H9 (cell line): ENCODE results near the gene MECP2. TPM values are rescaled to one million over a fixed set of nuclear protein-coding genes. Genes with fewer than 3 reads are reported as not detected.

Experiments
- DNase-seq: peaks from one replicate; pipeline ENCODE4 v3.0.0-alpha.2; 2017
- H2AFZ ChIP-seq: one replicate; pipeline ENCODE4 v1.6.1; 2013; ENCODE audit warnings: mild to moderate bottlenecking, low read length, control low read depth, moderate library complexity
- H2AK5ac ChIP-seq: 2 replicates; pipeline ENCODE4 v1.6.1; 2013; ENCODE audit warnings: low read length, control low read depth, mixed read lengths; ENCODE audit not compliant: insufficient read length
- H2BK120ac ChIP-seq: one replicate; pipeline ENCODE4 v1.6.1; 2013; ENCODE audit warnings: low read depth, mild to moderate bottlenecking, low read length, control low read depth, inconsistent platforms; ENCODE audit not compliant: poor library complexity, severe bottlenecking
- H2BK12ac ChIP-seq: 2 replicates; pipeline ENCODE4 v1.6.1; 2013; ENCODE audit warnings: low read length, control low read depth, mixed read lengths, low read depth; ENCODE audit not compliant: insufficient read length
- H2BK15ac ChIP-seq: 2 replicates; pipeline ENCODE4 v1.6.1; 2013; ENCODE audit warnings: low read depth, low read length, control low read depth
- H2BK20ac ChIP-seq: one replicate; pipeline ENCODE4 v1.6.1; 2013; ENCODE audit warnings: low read depth, mild to moderate bottlenecking, low read length, control low read depth, inconsistent platforms; ENCODE audit not compliant: poor library complexity, severe bottlenecking
- H2BK5ac ChIP-seq: 2 replicates; pipeline ENCODE4 v1.6.1; 2013; ENCODE audit warnings: low read length, control low read depth, mixed read lengths; ENCODE audit not compliant: insufficient read length
- H3K14ac ChIP-seq: 2 replicates; pipeline ENCODE4 v1.6.1; 2013; ENCODE audit warnings: low read length, control low read depth; ENCODE audit not compliant: insufficient read depth
- H3K18ac ChIP-seq: 2 replicates; pipeline ENCODE4 v1.6.1; 2013; ENCODE audit warnings: low read depth, mild to moderate bottlenecking, mixed read lengths, low read length, control low read depth; ENCODE audit not compliant: insufficient read length
- H3K23ac ChIP-seq: 2 replicates; pipeline ENCODE4 v1.6.1; 2013; ENCODE audit warnings: low read length, control low read depth, mixed read lengths, low read depth; ENCODE audit not compliant: insufficient read length
- H3K23me2 ChIP-seq: 2 replicates; pipeline ENCODE4 v1.6.1; 2013; ENCODE audit warnings: low read depth, mild to moderate bottlenecking, mixed read lengths, low read length, control low read depth; ENCODE audit not compliant: insufficient read length, poor library complexity, severe bottlenecking
- H3K27ac ChIP-seq: 2 replicates; pipeline ENCODE4 v1.5.1; 2013; ENCODE audit warnings: low read length, control low read depth, mixed read lengths, low read depth; ENCODE audit not compliant: insufficient read length
- H3K27me3 ChIP-seq: 2 replicates; pipeline ENCODE4 v1.6.1; 2013; ENCODE audit warnings: low read length, control low read depth, inconsistent platforms; ENCODE audit not compliant: insufficient read depth
- H3K4ac ChIP-seq: 2 replicates; pipeline ENCODE4 v1.6.1; 2013; ENCODE audit warnings: low read depth, mild to moderate bottlenecking, control low read depth, inconsistent platforms, low read length, moderate library complexity
- H3K4me1 ChIP-seq: 2 replicates; pipeline ENCODE4 v1.6.1; 2013; ENCODE audit warnings: low read length, control low read depth, inconsistent platforms; ENCODE audit not compliant: insufficient read depth
- H3K4me2 ChIP-seq: 2 replicates; pipeline ENCODE4 v1.6.1; 2013; ENCODE audit warnings: low read length, control low read depth, mixed read lengths; ENCODE audit not compliant: insufficient read length, insufficient read depth
- H3K56ac ChIP-seq: 2 replicates; pipeline ENCODE4 v1.6.1; 2013; ENCODE audit warnings: low read depth, mild to moderate bottlenecking, mixed read lengths, low read length, control low read depth; ENCODE audit not compliant: insufficient read length
- H3K79me1 ChIP-seq: 2 replicates; pipeline ENCODE4 v1.6.1; 2013; ENCODE audit warnings: low read depth, mild to moderate bottlenecking, moderate library complexity, low read length, control low read depth, inconsistent platforms; ENCODE audit not compliant: insufficient read depth, poor library complexity, severe bottlenecking
- H3K79me2 ChIP-seq: 2 replicates; pipeline ENCODE4 v1.6.1; 2013; ENCODE audit warnings: low read length, control low read depth, inconsistent platforms; ENCODE audit not compliant: insufficient read depth
- H3K9ac ChIP-seq: 2 replicates; pipeline ENCODE4 v1.6.1; 2013; ENCODE audit warnings: low read length, control low read depth, mixed read lengths; ENCODE audit not compliant: insufficient read length; ENCODE audit errors: extremely low read depth
- H3K9me3 ChIP-seq: one replicate; pipeline ENCODE4 v1.6.1; 2013; ENCODE audit warnings: low read depth, low read length, inconsistent platforms; ENCODE audit not compliant: control insufficient read depth
- H3T11ph ChIP-seq: one replicate; pipeline ENCODE4 v1.6.1; 2013; ENCODE audit warnings: mild to moderate bottlenecking, low read length, control low read depth, inconsistent platforms
- H4K20me1 ChIP-seq: one replicate; pipeline ENCODE4 v1.6.1; 2013; ENCODE audit not compliant: control insufficient read depth, insufficient read length, insufficient read depth
- H4K5ac ChIP-seq: 2 replicates; pipeline ENCODE4 v1.6.1; 2013; ENCODE audit warnings: low read depth, mild to moderate bottlenecking, mixed read lengths, low read length, control low read depth; ENCODE audit not compliant: insufficient read length
- H4K8ac ChIP-seq: replicated peaks from 2 replicates; pipeline ENCODE4 v1.6.1; 2013; ENCODE audit warnings: low read length, control low read depth, mixed read lengths, low read depth; ENCODE audit not compliant: insufficient read length
- H4K91ac ChIP-seq: 2 replicates; pipeline ENCODE4 v1.6.1; 2013; ENCODE audit warnings: low read depth, mild to moderate bottlenecking, moderate library complexity, mixed read lengths, low read length, control low read depth; ENCODE audit not compliant: insufficient read length
- H3K27ac Mint-ChIP-seq, 3 experiments: 2 replicates in 2 of 3; 3 replicates in 1 of 3; pipeline ENCODE4 v1.8.0; 2020 to 2021; ENCODE audit warnings: mixed read lengths in 3 of 3, mild to moderate bottlenecking in 1 of 3, moderate library complexity in 1 of 3
- H3K27me3 Mint-ChIP-seq: 2 replicates; pipeline ENCODE4 v1.8.0; 2021; ENCODE audit warnings: low read depth, mild to moderate bottlenecking, moderate library complexity, mixed read lengths
- H3K36me3 Mint-ChIP-seq, 3 experiments: 2 replicates in 2 of 3; 3 replicates in 1 of 3; pipeline ENCODE4 v1.8.0; 2020 to 2021; ENCODE audit warnings: low read depth in 3 of 3, mixed read lengths in 3 of 3; ENCODE audit not compliant: insufficient read depth in 1 of 3
- H3K4me1 Mint-ChIP-seq, 2 experiments: 2 replicates each; pipeline ENCODE4 v1.8.0; 2020; ENCODE audit warnings: mixed read lengths in 2 of 2
- H3K4me3 Mint-ChIP-seq, 2 experiments: 2 replicates in 1 of 2; 3 replicates in 1 of 2; pipeline ENCODE4 v1.8.0; 2020 to 2021; ENCODE audit warnings: mild to moderate bottlenecking in 2 of 2, mixed read lengths in 2 of 2, moderate library complexity in 1 of 2
- H3K9me3 Mint-ChIP-seq, 2 experiments: 2 replicates in 1 of 2; 3 replicates in 1 of 2; pipeline ENCODE4 v1.8.0; 2020; ENCODE audit warnings: mild to moderate bottlenecking in 2 of 2, mixed read lengths in 2 of 2, moderate library complexity in 1 of 2
- CTCF ChIP-seq: fragments of 200-600 bp; sonication (generic); conservative IDR thresholded peaks from 3 replicates; pipeline ENCODE4 v1.8.0; 2021; ENCODE audit warnings: antibody characterized with exemption, mild to moderate bottlenecking
- WGBS: extraction: QIAGEN DNeasy Blood & Tissue Kit; methylation state at CpG from one replicate; pipeline ENCODE4 v1.1.7; 2013; ENCODE audit warnings: missing lambda C conversion rate, low lambda C conversion rate, mixed read lengths; ENCODE audit not compliant: insufficient read length; ENCODE audit errors: extremely low coverage; 5-methylcytosine and 5-hydroxymethylcytosine counted together
- total RNA-seq: library from RNA; stranded (reverse); gene quantifications from 2 replicates; pipeline ENCODE4 v1.2.1, GENCODE V29; 2021

The MECP2 gene
- total RNA-seq, 1 experiment from 2014 or later: 32.2 TPM

- Histone ChIP-seq H2AK5ac (no peak overlapping the region), H2BK20ac (no peak overlapping the region), H4K91ac (no peak overlapping the region), H3K4me2 (no peak overlapping the region), H3K9me3 (peaks cover 30% of the 10 kb centered on the region), H3K18ac (no peak overlapping the region), H4K5ac (no peak overlapping the region), H3K79me1 (no peaks in the 10 kb centered on the region), H2BK120ac (no peak overlapping the region), H2AFZ (no peak overlapping the region), H3K14ac (no peak overlapping the region), H3K79me2 (no peaks in the 10 kb centered on the region), H3K23me2 (no peaks in the 10 kb centered on the region), H3K27me3 (no peaks in the 10 kb centered on the region), H4K8ac (no peak overlapping the region), H3K9ac (no peak overlapping the region), H2BK15ac (no peak overlapping the region), H3K4ac (no peak overlapping the region), H3K23ac (no peak overlapping the region), H4K20me1 (no peaks in the 10 kb centered on the region), H2BK12ac (no peak overlapping the region), H3K4me1 (no peaks in the 10 kb centered on the region), H2BK5ac (no peak overlapping the region), H3K56ac (no peak overlapping the region), H3K27ac (no peak overlapping the region), H3T11ph (no peak overlapping the region)
- WGBS: no CpG with 5 or more reads among the region's 9 CpGs
- Mint-ChIP-seq H3K4me1 (peaks cover 0 to 3% of the 10 kb centered on the region in 2 experiments; a peak in 1 of 4 replicates), H3K27me3 (peaks cover 20% of the 10 kb centered on the region), H3K36me3 (peaks cover 0 to 6% (median 4%) of the 10 kb centered on the region in 3 experiments; a peak in 4 of 7 replicates), H3K4me3 (no peak overlapping the region), H3K27ac (no peak overlapping the region; a peak in 1 of 7 replicates), H3K9me3 (peaks cover 65 to 74% of the 10 kb centered on the region in 2 experiments)
- no peak for DNase-seq
- TF ChIP-seq CTCF: no peak
Measured at GRCh38 chrX:154132366-154132765, 34.8 kb upstream of the MECP2 start.
